Bronchial epithelial cell (primary cell): Measurements from ENCODE around the gene MALT1. TPM values are rescaled to one million over a fixed set of nuclear protein-coding genes. Genes with fewer than 3 reads are reported as not detected.

ENCODE experiments used
- DNase-seq: peaks from one replicate; pipeline ENCODE4 v3.0.0-alpha.2; 2010; ENCODE audit warnings: low read depth
- FAIRE-seq: peaks from 2 replicates; lab custom pipeline; 2011; peaks lifted over from hg19 to GRCh38; lab: Jason Lieb, UNC
- H3K27me3 ChIP-seq: 2 replicates; pipeline ENCODE4 v1.5.1; 2011; ENCODE audit warnings: low read length; ENCODE audit not compliant: control insufficient read depth, insufficient read depth
- H3K36me3 ChIP-seq: 2 replicates; pipeline ENCODE4 v1.5.1; 2011; ENCODE audit warnings: low read length; ENCODE audit not compliant: control insufficient read depth, insufficient read depth
- H3K4me3 ChIP-seq: 2 replicates; pipeline ENCODE4 v1.5.1; 2011; ENCODE audit warnings: mild to moderate bottlenecking, low read depth, low read length, control low read depth
- total RNA-seq: library from RNA; depleted of rRNA; stranded (reverse); fragments of >200 nt; gene quantifications from 2 replicates; pipeline ENCODE4 v1.2.1, GENCODE V29; 2014
- TF ChIP-seq, protein P1 (sequence below): IDR thresholded peaks from 2 replicates; pipeline ENCODE4 v1.5.1; 2011; ENCODE audit warnings: mild to moderate bottlenecking, moderate library complexity, low read length, control low read depth, inconsistent platforms; ENCODE audit not compliant: insufficient read depth, severe bottlenecking

Gene MALT1
- total RNA-seq, 1 donor from 2014 or later, result 62.4 TPM

- peak; percentile 99 for FAIRE-seq
- no peaks in the 10 kb centered on the region for H3K36me3 ChIP-seq
- H3K4me3 ChIP-seq, result no peak overlapping the region
- TF ChIP-seq, protein P1, sequence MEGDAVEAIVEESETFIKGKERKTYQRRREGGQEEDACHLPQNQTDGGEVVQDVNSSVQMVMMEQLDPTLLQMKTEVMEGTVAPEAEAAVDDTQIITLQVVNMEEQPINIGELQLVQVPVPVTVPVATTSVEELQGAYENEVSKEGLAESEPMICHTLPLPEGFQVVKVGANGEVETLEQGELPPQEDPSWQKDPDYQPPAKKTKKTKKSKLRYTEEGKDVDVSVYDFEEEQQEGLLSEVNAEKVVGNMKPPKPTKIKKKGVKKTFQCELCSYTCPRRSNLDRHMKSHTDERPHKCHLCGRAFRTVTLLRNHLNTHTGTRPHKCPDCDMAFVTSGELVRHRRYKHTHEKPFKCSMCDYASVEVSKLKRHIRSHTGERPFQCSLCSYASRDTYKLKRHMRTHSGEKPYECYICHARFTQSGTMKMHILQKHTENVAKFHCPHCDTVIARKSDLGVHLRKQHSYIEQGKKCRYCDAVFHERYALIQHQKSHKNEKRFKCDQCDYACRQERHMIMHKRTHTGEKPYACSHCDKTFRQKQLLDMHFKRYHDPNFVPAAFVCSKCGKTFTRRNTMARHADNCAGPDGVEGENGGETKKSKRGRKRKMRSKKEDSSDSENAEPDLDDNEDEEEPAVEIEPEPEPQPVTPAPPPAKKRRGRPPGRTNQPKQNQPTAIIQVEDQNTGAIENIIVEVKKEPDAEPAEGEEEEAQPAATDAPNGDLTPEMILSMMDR, result peak; percentile 29
- peak; percentile 99 for DNase-seq
- no peaks in the 10 kb centered on the region for H3K27me3 ChIP-seq
These were observed 114.0 kb downstream of the MALT1 start for GRCh38 chr18:58785171-58785805.

DNA sequence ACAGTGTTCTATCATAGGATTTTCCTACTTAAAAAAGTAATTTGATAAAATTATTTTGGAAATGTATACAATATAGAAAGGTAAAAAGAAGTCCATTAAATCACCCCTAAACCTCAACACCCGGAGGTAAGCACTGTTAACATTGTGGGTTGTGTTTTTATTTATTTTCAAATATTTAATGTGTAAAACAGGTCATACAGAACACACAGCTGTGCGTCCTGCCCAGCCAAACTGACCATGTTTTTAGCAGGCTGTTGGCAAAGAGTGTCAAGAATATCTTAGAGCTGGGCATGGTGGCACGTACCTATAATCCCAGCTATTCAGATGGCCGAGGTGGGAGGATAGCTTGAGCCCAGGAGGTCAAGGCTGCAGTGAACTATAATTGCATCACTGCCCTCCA, 114.6 kb downstream of the MALT1 start:
- H3K4me3 ChIP-seq, result no peak overlapping the region
- DNase-seq (no peak), FAIRE-seq (no peak)
- TF ChIP-seq, protein P1, result no peak
- H3K36me3 ChIP-seq, result no peaks in the 10 kb centered on the region
- H3K27me3 ChIP-seq, result no peaks in the 10 kb centered on the region

GRCh38 chr18:58787536-58788149, 116.4 kb downstream of the MALT1 start:
- no peak for DNase-seq
- no peak for FAIRE-seq
- TF ChIP-seq, protein P1, result no peak
- H3K4me3 ChIP-seq, result no peak overlapping the region
- H3K27me3 ChIP-seq, result no peaks in the 10 kb centered on the region
- H3K36me3 ChIP-seq, result no peaks in the 10 kb centered on the region

DNA sequence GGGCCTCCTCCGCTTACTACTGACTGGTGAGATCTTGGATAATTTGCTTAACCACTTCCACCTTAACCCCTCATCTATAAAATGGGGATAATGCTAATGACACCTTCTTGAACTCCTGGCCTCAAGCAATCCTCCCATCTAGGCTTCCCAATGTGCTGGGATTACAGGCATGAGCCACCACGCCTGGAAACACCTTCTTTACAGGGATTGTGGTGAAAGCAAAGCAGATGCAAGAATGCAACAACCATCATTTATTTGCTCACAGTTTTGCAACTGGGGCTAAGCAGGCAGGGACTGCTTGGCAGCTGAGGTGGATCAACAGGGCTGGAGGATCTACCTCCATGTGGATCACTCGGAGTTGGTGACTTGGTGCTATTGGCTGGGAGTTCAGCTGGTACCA, 117.2 kb downstream of the MALT1 start:
- TF ChIP-seq, protein P1, result no peak
- FAIRE-seq, result no peak
- no peaks in the 10 kb centered on the region for H3K27me3 ChIP-seq
- peak; percentile 35 for DNase-seq
- H3K36me3 ChIP-seq, result no peaks in the 10 kb centered on the region
- H3K4me3 ChIP-seq, result no peak overlapping the region

DNA sequence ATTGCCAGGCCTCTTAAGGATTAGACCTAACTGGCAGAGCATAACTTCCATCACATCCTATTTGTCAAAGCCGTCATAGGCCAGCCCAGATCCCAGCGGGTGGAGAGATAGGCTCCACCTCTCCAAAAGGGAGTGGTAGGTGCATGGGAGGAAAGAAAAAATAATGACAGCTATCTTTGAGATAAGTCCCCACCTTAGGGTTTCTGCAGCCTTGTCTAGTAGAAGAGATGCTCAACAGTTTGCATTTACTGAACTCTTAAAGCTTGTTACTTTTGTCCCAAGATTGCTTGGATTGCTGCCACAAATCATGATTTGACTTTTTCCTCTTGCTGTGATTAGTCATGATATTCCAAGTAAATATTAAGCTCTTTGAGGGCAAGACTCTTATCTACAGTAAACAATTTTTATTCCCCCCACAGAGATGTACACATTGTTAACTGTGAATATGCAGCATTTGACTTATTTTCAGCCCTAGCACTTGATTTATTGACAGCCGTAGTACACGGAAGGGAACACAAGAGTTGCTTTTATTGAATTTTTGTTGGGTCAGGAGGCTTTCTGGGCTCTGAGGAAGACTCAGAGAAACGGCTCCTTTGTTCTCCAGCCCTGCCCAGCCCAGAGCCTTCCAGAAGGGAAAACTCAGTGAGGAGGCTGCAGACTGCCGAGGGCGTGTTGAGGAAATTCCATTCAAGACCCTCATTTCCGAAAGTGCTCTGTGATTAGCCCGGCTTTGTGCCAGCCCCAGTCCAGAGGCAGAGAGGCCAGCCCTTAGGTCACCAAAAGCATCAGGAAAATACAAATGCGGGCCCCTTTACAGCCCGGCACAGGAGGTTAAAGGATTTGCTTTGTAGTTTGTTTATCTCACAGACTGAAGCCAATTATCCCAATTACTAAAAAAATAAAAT, 118.0 kb downstream of the MALT1 start:
- FAIRE-seq (no peak), DNase-seq (peak; percentile 48)
- H3K4me3 ChIP-seq, result no peak overlapping the region
- no peaks in the 10 kb centered on the region for H3K27me3 ChIP-seq
- H3K36me3 ChIP-seq, result no peaks in the 10 kb centered on the region
- TF ChIP-seq, protein P1, result no peak
